GM12865 (cell line): ENCODE measurements around the gene ABAT.

Experiments used
- DNase-seq: peaks from one replicate; pipeline ENCODE4 v3.0.0; 2010; ENCODE audit warnings: low read depth
- H3K4me3 ChIP-seq: 2 replicates; pipeline ENCODE4 v1.5.1; 2011; ENCODE audit warnings: mild to moderate bottlenecking, low read depth, low read length, control low read depth
- TF ChIP-seq, protein P1 (sequence below): IDR thresholded peaks from 2 replicates; pipeline ENCODE4 v1.5.1; 2011; ENCODE audit warnings: low read length, control low read depth, low read depth, inconsistent platforms; ENCODE audit not compliant: insufficient read depth; ENCODE audit errors: missing control alignments

Gene ABAT

DNA sequence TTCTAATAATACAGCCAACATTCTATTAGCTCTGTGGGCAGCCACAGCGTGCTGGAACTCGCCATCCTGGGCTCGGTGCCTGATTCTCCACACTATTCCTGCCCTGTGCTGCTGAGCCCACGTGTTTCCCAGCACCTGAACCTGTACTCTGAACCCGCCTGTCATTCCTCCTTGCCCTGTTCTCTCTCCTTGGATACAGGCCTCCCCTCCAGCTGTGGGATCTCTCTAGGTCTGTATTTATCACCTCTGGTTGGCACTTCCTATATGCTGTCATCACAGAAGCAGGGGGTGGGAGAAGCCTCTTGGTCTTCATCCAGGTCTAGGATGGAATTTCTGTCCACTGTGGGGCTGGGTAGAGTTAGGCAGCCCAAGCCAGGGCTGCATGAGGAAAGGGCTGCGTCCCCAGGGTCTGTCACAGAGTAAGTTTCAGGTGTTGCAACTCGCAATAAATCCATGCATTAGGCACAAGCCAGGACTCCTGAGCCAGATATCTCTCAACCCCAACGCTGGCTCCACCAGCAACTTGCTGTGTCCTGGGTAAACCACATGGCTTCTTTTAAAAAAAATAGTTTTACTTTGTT, 56.0 kb downstream of the ABAT start:
- DNase-seq = no peak
- TF ChIP-seq, protein P1, sequence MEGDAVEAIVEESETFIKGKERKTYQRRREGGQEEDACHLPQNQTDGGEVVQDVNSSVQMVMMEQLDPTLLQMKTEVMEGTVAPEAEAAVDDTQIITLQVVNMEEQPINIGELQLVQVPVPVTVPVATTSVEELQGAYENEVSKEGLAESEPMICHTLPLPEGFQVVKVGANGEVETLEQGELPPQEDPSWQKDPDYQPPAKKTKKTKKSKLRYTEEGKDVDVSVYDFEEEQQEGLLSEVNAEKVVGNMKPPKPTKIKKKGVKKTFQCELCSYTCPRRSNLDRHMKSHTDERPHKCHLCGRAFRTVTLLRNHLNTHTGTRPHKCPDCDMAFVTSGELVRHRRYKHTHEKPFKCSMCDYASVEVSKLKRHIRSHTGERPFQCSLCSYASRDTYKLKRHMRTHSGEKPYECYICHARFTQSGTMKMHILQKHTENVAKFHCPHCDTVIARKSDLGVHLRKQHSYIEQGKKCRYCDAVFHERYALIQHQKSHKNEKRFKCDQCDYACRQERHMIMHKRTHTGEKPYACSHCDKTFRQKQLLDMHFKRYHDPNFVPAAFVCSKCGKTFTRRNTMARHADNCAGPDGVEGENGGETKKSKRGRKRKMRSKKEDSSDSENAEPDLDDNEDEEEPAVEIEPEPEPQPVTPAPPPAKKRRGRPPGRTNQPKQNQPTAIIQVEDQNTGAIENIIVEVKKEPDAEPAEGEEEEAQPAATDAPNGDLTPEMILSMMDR = no peak
- no peak overlapping the region for H3K4me3 ChIP-seq

DNA sequence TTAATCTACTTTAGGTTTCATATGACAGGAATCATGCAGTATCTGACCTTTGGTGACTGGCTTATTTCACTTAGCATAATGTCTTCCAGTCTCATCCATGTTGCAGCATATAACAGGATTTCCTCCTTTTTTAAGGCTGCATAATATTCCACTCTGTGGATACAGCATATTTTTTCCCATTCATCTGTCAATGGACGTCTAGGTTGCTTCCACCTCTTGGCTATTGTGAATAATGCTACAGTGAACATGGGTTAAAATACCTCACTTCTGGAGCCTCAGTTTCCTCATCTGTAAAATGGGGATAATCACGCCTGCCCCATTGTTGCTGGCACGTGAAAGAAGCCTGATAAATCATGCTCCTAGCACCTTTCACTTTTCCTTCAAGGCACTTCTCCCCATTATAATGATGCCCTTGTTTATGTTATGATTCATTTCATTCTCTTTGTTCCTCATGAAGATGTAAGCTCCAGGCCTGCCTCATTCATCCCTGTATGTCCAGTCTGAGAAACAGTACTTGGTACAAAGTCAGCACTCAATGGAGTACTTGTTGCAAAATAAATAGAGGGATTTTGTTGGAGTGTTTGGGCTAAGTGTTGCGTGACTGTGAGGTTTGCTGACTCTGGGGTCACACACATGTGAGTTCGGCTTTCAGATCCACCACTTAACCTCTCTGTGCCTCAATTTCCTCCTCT, 59.6 kb downstream of the ABAT start:
- no peak for DNase-seq
- TF ChIP-seq, protein P1 = no peak
- H3K4me3 ChIP-seq = no peak overlapping the region

DNA sequence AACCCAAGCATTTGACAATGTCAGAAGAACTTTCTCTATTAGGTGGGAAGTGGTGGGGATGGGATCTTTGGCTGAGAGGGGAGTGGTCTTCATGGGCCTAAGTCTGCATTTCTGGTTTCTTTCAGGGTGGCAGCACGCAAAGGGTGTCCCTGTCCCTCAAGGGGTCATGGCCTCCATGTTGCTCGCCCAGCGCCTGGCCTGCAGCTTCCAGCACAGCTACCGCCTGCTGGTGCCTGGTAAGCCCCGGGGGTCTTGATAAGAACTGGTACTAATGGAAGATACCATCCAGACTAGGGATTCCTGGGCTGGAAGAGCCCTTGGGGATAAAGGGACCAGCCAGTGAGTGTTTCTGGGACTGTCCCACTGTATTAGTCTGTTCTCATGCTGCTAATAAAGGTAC, 61.2 kb downstream of the ABAT start:
- no peak for DNase-seq
- TF ChIP-seq, protein P1 = no peak

DNA sequence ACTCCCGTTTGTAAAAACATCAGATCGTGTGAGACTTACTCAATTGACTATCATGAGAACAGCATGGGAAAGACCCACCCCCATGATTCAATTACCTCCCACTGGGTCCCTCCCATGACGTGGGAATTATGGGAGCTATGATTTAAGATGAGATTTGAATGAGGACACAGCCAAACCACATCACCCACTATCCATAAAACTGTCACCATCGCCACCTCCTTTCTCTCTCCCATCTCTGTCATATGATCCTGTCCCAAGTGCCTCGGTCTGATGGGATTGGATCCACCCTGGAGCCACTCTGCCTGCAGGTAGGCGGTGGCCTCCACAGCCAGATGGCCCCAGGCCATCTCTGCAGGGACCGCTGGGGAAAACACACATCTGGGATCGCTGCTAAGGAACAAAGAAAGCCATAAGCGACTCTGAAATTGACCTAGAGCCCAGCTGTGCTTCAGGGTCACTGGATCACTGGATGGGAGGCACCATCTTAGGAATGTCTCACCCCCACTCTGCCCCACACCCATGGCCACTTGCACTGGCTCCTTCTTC, 61.8 kb downstream of the ABAT start:
- DNase-seq = no peak
- H3K4me3 ChIP-seq = no peak overlapping the region
- TF ChIP-seq, protein P1 = no peak

More for the DNA sequence above, 61.2 kb downstream of the ABAT start:
- H3K4me3 ChIP-seq = no peak overlapping the region

DNA sequence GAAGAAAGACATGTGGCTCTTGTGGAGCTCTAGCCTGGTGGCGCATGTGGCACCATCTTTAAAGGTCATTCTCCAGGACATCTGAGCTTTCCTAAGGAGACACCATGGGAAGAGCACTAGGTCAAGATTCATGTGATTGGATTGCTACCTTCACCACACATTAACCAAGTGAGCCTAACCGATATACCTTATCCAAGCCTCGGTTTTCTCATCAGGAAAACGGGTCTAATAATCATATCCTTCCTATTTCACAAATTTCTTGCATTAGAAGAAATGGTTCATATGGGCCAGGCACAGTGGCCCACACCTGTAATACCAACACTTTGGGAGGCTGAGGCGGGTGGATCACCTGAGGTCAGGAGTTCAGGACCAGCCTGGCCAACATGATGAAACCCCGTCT, 64.7 kb downstream of the ABAT start:
- H3K4me3 ChIP-seq = no peak overlapping the region
- DNase-seq = no peak
- TF ChIP-seq, protein P1 = no peak

DNA sequence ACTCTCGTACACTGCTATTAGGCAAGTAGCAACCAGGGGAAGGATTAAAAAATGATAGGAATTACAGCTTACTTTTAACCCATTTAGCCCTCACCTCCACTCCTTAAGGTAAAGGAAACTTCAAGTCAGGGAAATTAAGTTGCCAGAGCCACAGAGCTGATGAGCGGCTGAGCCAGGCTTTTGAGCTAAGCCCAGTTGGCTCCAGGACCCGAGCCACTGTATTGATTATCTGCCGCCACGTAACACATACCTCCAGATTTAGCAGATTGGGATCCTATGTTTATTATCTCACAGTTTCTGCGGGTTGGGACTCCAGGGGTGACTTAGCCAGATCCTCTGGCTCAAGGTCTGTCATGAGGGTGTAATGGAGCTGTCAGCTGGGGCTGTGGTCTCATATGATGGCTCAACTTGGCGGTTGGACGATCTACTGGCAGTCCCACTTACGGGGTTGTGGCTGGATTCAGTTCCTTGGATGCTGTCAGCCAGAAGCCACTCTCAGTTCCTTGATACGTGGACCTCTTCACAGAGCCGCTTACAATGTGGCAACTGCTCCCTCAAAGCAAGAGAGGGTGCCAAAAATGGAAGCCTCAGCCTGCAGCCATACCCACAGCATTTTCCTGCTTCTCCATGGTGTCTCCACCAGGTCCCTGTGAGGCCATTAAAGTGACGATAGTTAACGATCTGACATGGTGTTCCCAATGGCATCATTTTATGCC, 65.7 kb downstream of the ABAT start:
- no peak for DNase-seq
- H3K4me3 ChIP-seq = no peak overlapping the region
- TF ChIP-seq, protein P1 = no peak
